Vagina (tissue), 2 donors: ENCODE data around the gene UGT2B10.

Source experiments
- CTCF ChIP-seq, 3 experiments: fragments of 450-650 bp in 2 of 3; fragments of 200-600 bp in 1 of 3; sonication (generic) in 1 of 3; IDR thresholded peaks; one replicate each; pipeline ENCODE4 v1.5.1; 2017 to 2019; ENCODE audit warnings: antibody characterized with exemption in 3 of 3, mild to moderate bottlenecking in 2 of 3, moderate library complexity in 2 of 3
- POLR2A ChIP-seq, 2 donors: fragments of 450-650 bp; IDR thresholded peaks; one replicate each; pipeline ENCODE4 v1.6.1; 2017; ENCODE audit warnings: antibody characterized with exemption in 2 of 2, mild to moderate bottlenecking in 2 of 2, moderate library complexity in 2 of 2

GRCh38 chr4:68872643-68873502 lies 57.1 kb downstream of the UGT2B10 start:
- TF ChIP-seq CTCF (IDR thresholded peaks at IDR 0.05) (no peak), POLR2A (IDR thresholded peaks at IDR 0.05) (no peak)
